Measurements from ENCODE around the gene TWIST1.

GRCh38 chr7:19121977-19122588, 4.6 kb upstream of the TWIST1 start:
- TF ChIP-seq CTCF (IDR thresholded peaks at IDR 0.05; ENCODE audit: low read depth, low read length) (peak; percentile 79), POLR2A (IDR thresholded peaks at IDR 0.05; ENCODE audit: extremely low read depth, insufficient read length) (no peak)
